H1 (cell line): ENCODE results near the gene SLC7A11. TPM values are rescaled to one million over a fixed set of nuclear protein-coding genes. Genes with fewer than 3 reads are reported as not detected.

ENCODE experiments used
- CTCF ChIA-PET: fragments of 300-600 bp; sonication (Branson Sonifier 250); formaldehyde crosslinking; loops from one replicate; lab custom pipeline; 2021; ENCODE audit not compliant: partially characterized antibody; lab: Charles Lee
- POLR2A ChIA-PET: fragments of 300-600 bp; sonication (Branson Sonifier 250); formaldehyde crosslinking; loops from one replicate; lab custom pipeline; 2021; ENCODE audit warnings: inconsistent platforms; ENCODE audit not compliant: partially characterized antibody; lab: Charles Lee
- DNase-seq, 2 experiments: peaks; one replicate each; pipeline versions ENCODE4 v3.0.0 to v3.0.0-alpha.2; 2010 to 2022; ENCODE audit warnings: low spot score in 2 of 2, low read depth in 1 of 2, mixed read lengths in 1 of 2
- FAIRE-seq: peaks from 2 replicates; lab custom pipeline; 2011; peaks lifted over from hg19 to GRCh38; lab: Jason Lieb, UNC
- H2AFZ ChIP-seq: 2 replicates; pipeline ENCODE4 v1.8.1; 2012; ENCODE audit warnings: low read length, inconsistent platforms
- H2AK5ac ChIP-seq: 2 replicates; pipeline ENCODE4 v1.6.1; 2013; ENCODE audit warnings: low read depth, low read length
- H2BK120ac ChIP-seq: replicated peaks from 2 replicates; pipeline ENCODE3; 2013; ENCODE audit warnings: low read depth, low read length, inconsistent platforms
- H2BK12ac ChIP-seq: 2 replicates; pipeline ENCODE4 v1.6.1; 2013; ENCODE audit warnings: low read depth, low read length
- H2BK15ac ChIP-seq: 2 replicates; pipeline ENCODE4 v1.6.1; 2013; ENCODE audit warnings: low read length
- H2BK20ac ChIP-seq: 2 replicates; pipeline ENCODE4 v1.6.1; 2013; ENCODE audit warnings: low read length
- H2BK5ac ChIP-seq: 2 replicates; pipeline ENCODE4 v1.6.1; 2013; ENCODE audit warnings: low read depth, low read length
- H3K14ac ChIP-seq: 2 replicates; pipeline ENCODE4 v1.6.1; 2013; ENCODE audit warnings: inconsistent platforms; ENCODE audit not compliant: insufficient read length
- H3K18ac ChIP-seq: 2 replicates; pipeline ENCODE4 v1.6.1; 2013; ENCODE audit warnings: low read length; ENCODE audit errors: extremely low read depth
- H3K23ac ChIP-seq: 2 replicates; pipeline ENCODE4 v1.6.1; 2013; ENCODE audit warnings: inconsistent platforms; ENCODE audit not compliant: insufficient read length
- H3K23me2 ChIP-seq: 2 replicates; pipeline ENCODE4 v1.6.1; 2013; ENCODE audit warnings: low read depth, low read length
- H3K27ac ChIP-seq: 2 replicates; pipeline ENCODE4 v1.6.1; 2011; ENCODE audit warnings: low read depth, low read length, inconsistent platforms
- H3K27me3 ChIP-seq, 4 experiments: replicated peaks in 1 of 4; 1 replicate in 1 of 4; 2 replicates in 3 of 4; pipeline versions ENCODE4 v1.6.1 to v1.8.1; 2011 to 2013; ENCODE audit warnings: low read length in 3 of 4, mild to moderate bottlenecking in 3 of 4, inconsistent platforms in 2 of 4, mixed read lengths in 2 of 4, moderate library complexity in 1 of 4; ENCODE audit not compliant: control insufficient read depth in 3 of 4, insufficient read depth in 3 of 4; ENCODE audit errors: extremely low read depth in 1 of 4
- H3K36me3 ChIP-seq, 4 experiments: 2 replicates each; pipeline versions ENCODE4 v1.6.1 to v1.8.1; 2011 to 2013; ENCODE audit warnings: mild to moderate bottlenecking in 4 of 4, low read length in 3 of 4, moderate library complexity in 2 of 4, control low read depth in 1 of 4, inconsistent platforms in 1 of 4; ENCODE audit not compliant: insufficient read depth in 4 of 4, control insufficient read depth in 2 of 4
- H3K4ac ChIP-seq: replicated peaks from 2 replicates; pipeline ENCODE3; 2013; ENCODE audit warnings: low read length, low read depth, mixed read lengths, inconsistent platforms; ENCODE audit not compliant: insufficient read length
- H3K4me1 ChIP-seq, 4 experiments: replicated peaks in 1 of 4; 1 replicate in 1 of 4; 2 replicates in 3 of 4; pipeline versions ENCODE4 v1.6.1 to v1.8.1; 2011 to 2013; ENCODE audit warnings: low read length in 3 of 4, inconsistent platforms in 2 of 4, mixed read lengths in 1 of 4; ENCODE audit not compliant: insufficient read depth in 4 of 4, control insufficient read depth in 3 of 4
- H3K4me2 ChIP-seq, 2 experiments: 2 replicates each; pipeline versions ENCODE4 v1.6.1 to v1.8.1; 2011 to 2013; ENCODE audit warnings: low read depth in 2 of 2, low read length in 2 of 2, control low read depth in 1 of 2, inconsistent platforms in 1 of 2, mild to moderate bottlenecking in 1 of 2; ENCODE audit not compliant: insufficient read depth in 1 of 2
- H3K4me3 ChIP-seq, 4 experiments: fragments of 200-600, 300-600 bp in 1 of 4; sonication (generic), shearing (Covaris generic), sonication (Bioruptor Twin) in 1 of 4; 2 replicates each; pipeline versions ENCODE4 v1.5.1 to v1.8.1; 2011 to 2016; ENCODE audit warnings: low read length in 4 of 4, low read depth in 3 of 4, control low read depth in 2 of 4, inconsistent platforms in 2 of 4, mild to moderate bottlenecking in 2 of 4, mixed read lengths in 1 of 4, moderate library complexity in 1 of 4; ENCODE audit not compliant: insufficient read depth in 2 of 4; ENCODE audit errors: extremely low read depth in 1 of 4
- H3K56ac ChIP-seq: replicated peaks from 2 replicates; pipeline ENCODE3; 2013; ENCODE audit warnings: low read depth, mild to moderate bottlenecking, mixed read lengths, low read length, inconsistent platforms; ENCODE audit not compliant: insufficient read length
- H3K79me1 ChIP-seq: 2 replicates; pipeline ENCODE4 v1.6.1; 2013; ENCODE audit warnings: low read depth, low read length, control low read depth
- H3K79me2 ChIP-seq, 2 experiments: 2 replicates each; pipeline versions ENCODE4 v1.6.1 to v1.8.1; 2012 to 2013; ENCODE audit warnings: low read length in 2 of 2, mild to moderate bottlenecking in 2 of 2, inconsistent platforms in 1 of 2; ENCODE audit not compliant: insufficient read depth in 2 of 2, control insufficient read depth in 1 of 2
- H3K9ac ChIP-seq, 4 experiments: replicated peaks in 1 of 4; 1 replicate in 1 of 4; 2 replicates in 3 of 4; pipeline versions ENCODE4 v1.6.1 to v1.8.1; 2011 to 2013; ENCODE audit warnings: low read depth in 3 of 4, low read length in 3 of 4, control low read depth in 2 of 4, mild to moderate bottlenecking in 2 of 4, moderate library complexity in 2 of 4, inconsistent platforms in 1 of 4; ENCODE audit errors: extremely low read depth in 1 of 4
- H3K9me3 ChIP-seq, 2 experiments: 2 replicates each; pipeline versions ENCODE4 v1.6.1 to v1.8.1; 2012 to 2013; ENCODE audit warnings: mild to moderate bottlenecking in 2 of 2, moderate library complexity in 2 of 2, control low read depth in 1 of 2, inconsistent platforms in 1 of 2, low read depth in 1 of 2, low read length in 1 of 2, mixed read lengths in 1 of 2; ENCODE audit not compliant: insufficient read depth in 2 of 2
- H4K20me1 ChIP-seq, 2 experiments: replicated peaks in 1 of 2; 2 replicates each; pipeline versions ENCODE3 to v1.8.1; 2011 to 2013; ENCODE audit warnings: inconsistent platforms in 2 of 2, low read length in 2 of 2, mild to moderate bottlenecking in 1 of 2; ENCODE audit not compliant: insufficient read depth in 2 of 2, control insufficient read depth in 1 of 2
- H4K5ac ChIP-seq: 2 replicates; pipeline ENCODE4 v1.6.1; 2013; ENCODE audit warnings: low read length, low read depth, mixed read lengths, inconsistent platforms; ENCODE audit not compliant: insufficient read length
- H4K8ac ChIP-seq: 2 replicates; pipeline ENCODE4 v1.8.0; 2013; ENCODE audit warnings: mild to moderate bottlenecking, moderate library complexity, low read length, inconsistent platforms; ENCODE audit not compliant: insufficient read depth; ENCODE audit errors: extremely low read depth
- H4K91ac ChIP-seq: replicated peaks from 2 replicates; pipeline ENCODE3; 2013; ENCODE audit warnings: low read length, mixed read lengths, inconsistent platforms; ENCODE audit not compliant: insufficient read length
- CEBPB ChIP-seq: IDR thresholded peaks from 2 replicates; pipeline ENCODE4 v1.6.1; 2012; ENCODE audit warnings: low read depth, low read length
- EGR1 ChIP-seq: IDR thresholded peaks from 2 replicates; pipeline ENCODE4 v1.6.1; 2011; ENCODE audit warnings: low read depth, low read length, borderline replicate concordance
- PHF8 ChIP-seq: fragments of 200-600 bp; sonication (generic); conservative IDR thresholded peaks from 2 replicates; pipeline ENCODE4 v1.7.1; 2012; ENCODE audit warnings: low read depth, mild to moderate bottlenecking, inconsistent platforms, low read length, moderate library complexity
- SIRT6 ChIP-seq: IDR thresholded peaks from one replicate; pipeline ENCODE4 v1.7.1; 2012; ENCODE audit warnings: low read length, inconsistent platforms
- TAF1 ChIP-seq: IDR thresholded peaks from 2 replicates; pipeline ENCODE4 v1.6.1; 2011; ENCODE audit warnings: mild to moderate bottlenecking, low read depth, low read length
- WGBS, 2 experiments: shearing (Covaris generic) in 1 of 2; methylation state at CpG; one replicate each; pipeline versions ENCODE4 v1.1.6 to v1.1.7; 2013 to 2015; ENCODE audit warnings: low lambda C conversion rate in 2 of 2, mixed read lengths in 2 of 2, inconsistent platforms in 1 of 2, low coverage in 1 of 2, missing lambda C conversion rate in 1 of 2; ENCODE audit not compliant: insufficient replicate concordance in 2 of 2, insufficient coverage in 1 of 2, insufficient read length in 1 of 2; ENCODE audit errors: extremely low coverage in 1 of 2, missing lambda C conversion rate in 1 of 2; 5-methylcytosine and 5-hydroxymethylcytosine counted together
- polyA plus RNA-seq, 7 experiments: library from polyadenylated mRNA; depleted of rRNA in 3 of 7; stranded (reverse) in 5 of 7; unstranded in 2 of 7; fragments of >200 nt in 5 of 7; fragments of 200-250 nt in 2 of 7; gene quantifications; 1 replicate in 5 of 7; 2 replicates in 1 of 7; 4 replicates in 1 of 7; pipeline versions ENCODE4 v1.2.1 to v1.2.3, GENCODE V29; 2011 to 2013; ENCODE audit warnings: missing spikeins in 2 of 7, mixed read lengths in 2 of 7
- total RNA-seq: library from RNA; stranded (reverse); fragmentation: NEBNext Ultra II Directional; extraction: Animal tissue kit (Norgen Biotek cat#: 25700); gene quantifications from 2 replicates; pipeline ENCODE4 v1.2.1, GENCODE V29; 2021

The SLC7A11 gene
- total and polyA plus RNA-seq, 2 of the 8 experiments (the other 6 are each of a cell fraction or from before 2014, with no cell fraction given): 6.6 to 17.0 TPM

- no peaks in the 10 kb centered on the region for H3K9me3 ChIP-seq
- peaks cover 0 to 4% (median 2%) of the 10 kb centered on the region in 4 experiments; a peak in 2 of 7 replicates for H3K4me1 ChIP-seq
- no peak overlapping the region for H2AK5ac ChIP-seq
- H4K20me1 ChIP-seq: no peaks in the 10 kb centered on the region
- FAIRE-seq: no peak
- H2BK12ac ChIP-seq: no peak overlapping the region
- H3K9ac ChIP-seq: no peak overlapping the region
- no peak overlapping the region for H3K27ac ChIP-seq
- H3K18ac ChIP-seq: no peak overlapping the region
- POLR2A ChIA-PET: interaction anchor here (0.9 to 1.0 kb wide), 2 partner anchors 13 to 16 kb away, joined by 3 to 5 read pairs; no protein-coding TSS in a partner anchor
- no peak overlapping the region for H2BK120ac ChIP-seq
- H3K23me2 ChIP-seq: no peaks in the 10 kb centered on the region
- H4K91ac ChIP-seq: no peak overlapping the region
- WGBS, 2 experiments: 95% methylated on average over 2 of the region's 2 CpGs; no CpG with 5 or more reads in 1 of the 2 experiments
- no peaks in the 10 kb centered on the region for H3K79me1 ChIP-seq
- H3K56ac ChIP-seq: no peak overlapping the region
- no peak overlapping the region for H2AFZ ChIP-seq
- H3K79me2 ChIP-seq: no peaks in the 10 kb centered on the region
- no peak overlapping the region for H2BK15ac ChIP-seq
- H2BK5ac ChIP-seq: no peak overlapping the region
- H3K23ac ChIP-seq: no peak overlapping the region
- H4K8ac ChIP-seq: no peak overlapping the region
- no peaks in the 10 kb centered on the region for H3K36me3 ChIP-seq
- no peak overlapping the region for H2BK20ac ChIP-seq
- no peak overlapping the region for H3K4me3 ChIP-seq
- H3K27me3 ChIP-seq: no peaks in the 10 kb centered on the region
- CTCF ChIA-PET: no interaction called here
- no peak overlapping the region for H3K14ac ChIP-seq
- DNase-seq: no peak
- TF ChIP-seq EGR1 (no peak), PHF8 (no peak), SIRT6 (no peak), TAF1 (no peak), CEBPB (no peak)
- H3K4ac ChIP-seq: no peak overlapping the region
- no peak overlapping the region for H4K5ac ChIP-seq
- H3K4me2 ChIP-seq: no peak overlapping the region
Observed at GRCh38 chr4:138248058-138248457, 5.9 kb upstream of the SLC7A11 start.
